H9 (cell line): ENCODE data around the gene TRIM2. TPM values are rescaled to one million over a fixed set of nuclear protein-coding genes. Genes with fewer than 3 reads are reported as not detected.

Experiments
- DNase-seq: peaks from one replicate; pipeline ENCODE4 v3.0.0-alpha.2; 2017
- H2AFZ ChIP-seq: one replicate; pipeline ENCODE4 v1.6.1; 2013; ENCODE audit warnings: mild to moderate bottlenecking, low read length, control low read depth, moderate library complexity
- H2AK5ac ChIP-seq: 2 replicates; pipeline ENCODE4 v1.6.1; 2013; ENCODE audit warnings: low read length, control low read depth, mixed read lengths; ENCODE audit not compliant: insufficient read length
- H2BK120ac ChIP-seq: one replicate; pipeline ENCODE4 v1.6.1; 2013; ENCODE audit warnings: low read depth, mild to moderate bottlenecking, low read length, control low read depth, inconsistent platforms; ENCODE audit not compliant: poor library complexity, severe bottlenecking
- H2BK12ac ChIP-seq: 2 replicates; pipeline ENCODE4 v1.6.1; 2013; ENCODE audit warnings: low read length, control low read depth, mixed read lengths, low read depth; ENCODE audit not compliant: insufficient read length
- H2BK15ac ChIP-seq: 2 replicates; pipeline ENCODE4 v1.6.1; 2013; ENCODE audit warnings: low read depth, low read length, control low read depth
- H2BK20ac ChIP-seq: one replicate; pipeline ENCODE4 v1.6.1; 2013; ENCODE audit warnings: low read depth, mild to moderate bottlenecking, low read length, control low read depth, inconsistent platforms; ENCODE audit not compliant: poor library complexity, severe bottlenecking
- H2BK5ac ChIP-seq: 2 replicates; pipeline ENCODE4 v1.6.1; 2013; ENCODE audit warnings: low read length, control low read depth, mixed read lengths; ENCODE audit not compliant: insufficient read length
- H3K14ac ChIP-seq: 2 replicates; pipeline ENCODE4 v1.6.1; 2013; ENCODE audit warnings: low read length, control low read depth; ENCODE audit not compliant: insufficient read depth
- H3K18ac ChIP-seq: 2 replicates; pipeline ENCODE4 v1.6.1; 2013; ENCODE audit warnings: low read depth, mild to moderate bottlenecking, mixed read lengths, low read length, control low read depth; ENCODE audit not compliant: insufficient read length
- H3K23ac ChIP-seq: 2 replicates; pipeline ENCODE4 v1.6.1; 2013; ENCODE audit warnings: low read length, control low read depth, mixed read lengths, low read depth; ENCODE audit not compliant: insufficient read length
- H3K23me2 ChIP-seq: 2 replicates; pipeline ENCODE4 v1.6.1; 2013; ENCODE audit warnings: low read depth, mild to moderate bottlenecking, mixed read lengths, low read length, control low read depth; ENCODE audit not compliant: insufficient read length, poor library complexity, severe bottlenecking
- H3K27ac ChIP-seq: 2 replicates; pipeline ENCODE4 v1.5.1; 2013; ENCODE audit warnings: low read length, control low read depth, mixed read lengths, low read depth; ENCODE audit not compliant: insufficient read length
- H3K27me3 ChIP-seq: 2 replicates; pipeline ENCODE4 v1.6.1; 2013; ENCODE audit warnings: low read length, control low read depth, inconsistent platforms; ENCODE audit not compliant: insufficient read depth
- H3K4ac ChIP-seq: 2 replicates; pipeline ENCODE4 v1.6.1; 2013; ENCODE audit warnings: low read depth, mild to moderate bottlenecking, control low read depth, inconsistent platforms, low read length, moderate library complexity
- H3K4me1 ChIP-seq: 2 replicates; pipeline ENCODE4 v1.6.1; 2013; ENCODE audit warnings: low read length, control low read depth, inconsistent platforms; ENCODE audit not compliant: insufficient read depth
- H3K4me2 ChIP-seq: 2 replicates; pipeline ENCODE4 v1.6.1; 2013; ENCODE audit warnings: low read length, control low read depth, mixed read lengths; ENCODE audit not compliant: insufficient read length, insufficient read depth
- H3K56ac ChIP-seq: 2 replicates; pipeline ENCODE4 v1.6.1; 2013; ENCODE audit warnings: low read depth, mild to moderate bottlenecking, mixed read lengths, low read length, control low read depth; ENCODE audit not compliant: insufficient read length
- H3K79me1 ChIP-seq: 2 replicates; pipeline ENCODE4 v1.6.1; 2013; ENCODE audit warnings: low read depth, mild to moderate bottlenecking, moderate library complexity, low read length, control low read depth, inconsistent platforms; ENCODE audit not compliant: insufficient read depth, poor library complexity, severe bottlenecking
- H3K79me2 ChIP-seq: 2 replicates; pipeline ENCODE4 v1.6.1; 2013; ENCODE audit warnings: low read length, control low read depth, inconsistent platforms; ENCODE audit not compliant: insufficient read depth
- H3K9ac ChIP-seq: 2 replicates; pipeline ENCODE4 v1.6.1; 2013; ENCODE audit warnings: low read length, control low read depth, mixed read lengths; ENCODE audit not compliant: insufficient read length; ENCODE audit errors: extremely low read depth
- H3K9me3 ChIP-seq: one replicate; pipeline ENCODE4 v1.6.1; 2013; ENCODE audit warnings: low read depth, low read length, inconsistent platforms; ENCODE audit not compliant: control insufficient read depth
- H3T11ph ChIP-seq: one replicate; pipeline ENCODE4 v1.6.1; 2013; ENCODE audit warnings: mild to moderate bottlenecking, low read length, control low read depth, inconsistent platforms
- H4K20me1 ChIP-seq: one replicate; pipeline ENCODE4 v1.6.1; 2013; ENCODE audit not compliant: control insufficient read depth, insufficient read length, insufficient read depth
- H4K5ac ChIP-seq: 2 replicates; pipeline ENCODE4 v1.6.1; 2013; ENCODE audit warnings: low read depth, mild to moderate bottlenecking, mixed read lengths, low read length, control low read depth; ENCODE audit not compliant: insufficient read length
- H4K8ac ChIP-seq: replicated peaks from 2 replicates; pipeline ENCODE4 v1.6.1; 2013; ENCODE audit warnings: low read length, control low read depth, mixed read lengths, low read depth; ENCODE audit not compliant: insufficient read length
- H4K91ac ChIP-seq: 2 replicates; pipeline ENCODE4 v1.6.1; 2013; ENCODE audit warnings: low read depth, mild to moderate bottlenecking, moderate library complexity, mixed read lengths, low read length, control low read depth; ENCODE audit not compliant: insufficient read length
- H3K27ac Mint-ChIP-seq, 3 experiments: 2 replicates in 2 of 3; 3 replicates in 1 of 3; pipeline ENCODE4 v1.8.0; 2020 to 2021; ENCODE audit warnings: mixed read lengths in 3 of 3, mild to moderate bottlenecking in 1 of 3, moderate library complexity in 1 of 3
- H3K27me3 Mint-ChIP-seq: 2 replicates; pipeline ENCODE4 v1.8.0; 2021; ENCODE audit warnings: low read depth, mild to moderate bottlenecking, moderate library complexity, mixed read lengths
- H3K36me3 Mint-ChIP-seq, 3 experiments: 2 replicates in 2 of 3; 3 replicates in 1 of 3; pipeline ENCODE4 v1.8.0; 2020 to 2021; ENCODE audit warnings: low read depth in 3 of 3, mixed read lengths in 3 of 3; ENCODE audit not compliant: insufficient read depth in 1 of 3
- H3K4me1 Mint-ChIP-seq, 2 experiments: 2 replicates each; pipeline ENCODE4 v1.8.0; 2020; ENCODE audit warnings: mixed read lengths in 2 of 2
- H3K4me3 Mint-ChIP-seq, 2 experiments: 2 replicates in 1 of 2; 3 replicates in 1 of 2; pipeline ENCODE4 v1.8.0; 2020 to 2021; ENCODE audit warnings: mild to moderate bottlenecking in 2 of 2, mixed read lengths in 2 of 2, moderate library complexity in 1 of 2
- H3K9me3 Mint-ChIP-seq, 2 experiments: 2 replicates in 1 of 2; 3 replicates in 1 of 2; pipeline ENCODE4 v1.8.0; 2020; ENCODE audit warnings: mild to moderate bottlenecking in 2 of 2, mixed read lengths in 2 of 2, moderate library complexity in 1 of 2
- CTCF ChIP-seq: fragments of 200-600 bp; sonication (generic); conservative IDR thresholded peaks from 3 replicates; pipeline ENCODE4 v1.8.0; 2021; ENCODE audit warnings: antibody characterized with exemption, mild to moderate bottlenecking
- WGBS: extraction: QIAGEN DNeasy Blood & Tissue Kit; methylation state at CpG from one replicate; pipeline ENCODE4 v1.1.7; 2013; ENCODE audit warnings: missing lambda C conversion rate, low lambda C conversion rate, mixed read lengths; ENCODE audit not compliant: insufficient read length; ENCODE audit errors: extremely low coverage; 5-methylcytosine and 5-hydroxymethylcytosine counted together
- total RNA-seq: library from RNA; stranded (reverse); gene quantifications from 2 replicates; pipeline ENCODE4 v1.2.1, GENCODE V29; 2021

Gene TRIM2
- total RNA-seq, 1 experiment from 2014 or later: 28.9 TPM

GRCh38 chr4:153324046-153324445 is 119.8 kb downstream of the TRIM2 start:
- Histone ChIP-seq H3K9me3 (no peaks in the 10 kb centered on the region), H2BK120ac (no peak overlapping the region), H4K91ac (no peak overlapping the region), H3K79me1 (no peaks in the 10 kb centered on the region), H3K4ac (no peak overlapping the region), H2AK5ac (no peak overlapping the region), H3K79me2 (no peaks in the 10 kb centered on the region), H3K27ac (no peak overlapping the region), H2BK12ac (no peak overlapping the region), H2BK20ac (no peak overlapping the region), H4K8ac (no peak overlapping the region), H3K23ac (no peak overlapping the region), H3K9ac (no peak overlapping the region), H3K18ac (no peak overlapping the region), H3K4me1 (no peaks in the 10 kb centered on the region), H3K23me2 (no peaks in the 10 kb centered on the region), H2BK15ac (no peak overlapping the region), H3K4me2 (no peak overlapping the region), H3K27me3 (no peaks in the 10 kb centered on the region), H2AFZ (no peak overlapping the region), H3K56ac (no peak overlapping the region), H3T11ph (no peak overlapping the region), H3K14ac (no peak overlapping the region), H2BK5ac (no peak overlapping the region), H4K20me1 (no peaks in the 10 kb centered on the region), H4K5ac (no peak overlapping the region)
- WGBS: no CpG with 5 or more reads among the region's 3 CpGs
- DNase-seq: no peak
- Mint-ChIP-seq H3K27ac (no peak overlapping the region; a peak in 1 of 7 replicates), H3K36me3 (peaks cover 8 to 36% (median 13%) of the 10 kb centered on the region in 3 experiments; a peak in 6 of 7 replicates), H3K27me3 (no peaks in the 10 kb centered on the region), H3K4me3 (no peak overlapping the region), H3K4me1 (no peaks in the 10 kb centered on the region), H3K9me3 (no peaks in the 10 kb centered on the region)
- TF ChIP-seq CTCF: no peak
